Measurements from ENCODE around the gene DNAJC5. TPM values are rescaled to one million over a fixed set of nuclear protein-coding genes. Genes with fewer than 3 reads are reported as not detected.
A peak's percentile ranks its signal among the peaks of the same experiment; 100 is the strongest.
"Not testable (repeated sequence)": the region's sequence is repeated elsewhere in the genome, so short reads cannot be mapped to it uniquely, and the experiment has no call there.

Gene DNAJC5
- total RNA-seq, 6 donors from 2014 or later: 44.6 to 66.0 (median 60.7) TPM

DNA sequence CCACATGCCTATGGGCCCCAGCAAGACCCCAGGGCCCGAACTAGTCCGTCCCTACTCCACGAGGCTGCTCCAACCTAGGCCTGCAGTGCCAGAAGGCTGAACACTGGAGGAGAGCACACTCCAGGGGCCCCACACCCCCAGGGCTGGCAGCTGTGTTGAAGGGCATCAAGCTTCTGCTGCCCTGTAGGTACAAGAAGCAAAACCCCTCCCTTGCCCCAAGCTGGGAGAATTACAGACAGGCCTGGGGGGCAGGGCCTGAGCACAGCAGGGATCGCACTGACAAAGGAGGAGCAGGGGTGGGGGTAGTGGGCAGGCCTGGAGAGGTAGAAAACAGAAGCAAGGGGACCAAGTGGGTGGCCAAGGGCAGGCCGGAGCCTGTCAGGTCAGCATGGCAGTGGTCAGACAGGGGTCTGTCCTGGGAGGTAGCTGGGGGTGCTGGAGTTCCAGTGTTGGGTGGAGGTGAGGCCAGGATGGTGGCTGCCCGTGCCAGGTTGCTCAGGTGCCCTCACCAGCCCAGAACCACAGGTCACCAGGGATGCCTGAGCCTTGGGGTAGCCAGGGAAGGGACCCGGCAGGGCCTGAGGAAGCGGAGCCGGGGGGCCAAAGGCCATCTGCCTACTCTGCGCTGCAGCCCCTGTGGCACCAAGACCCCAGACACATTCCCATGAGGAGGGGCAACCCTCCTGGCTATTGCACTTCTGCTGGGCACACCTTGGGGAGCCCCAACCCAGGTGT lies 64.2 kb downstream of the DNAJC5 start:
- TF ChIP-seq POLR2AphosphoS5 (IDR thresholded peaks at IDR 0.05) (no peak), POLR2A (IDR thresholded peaks at IDR 0.05) (no peak), EP300 (IDR thresholded peaks at IDR 0.05) (no peak)
- TF ChIP-seq, protein P1, sequence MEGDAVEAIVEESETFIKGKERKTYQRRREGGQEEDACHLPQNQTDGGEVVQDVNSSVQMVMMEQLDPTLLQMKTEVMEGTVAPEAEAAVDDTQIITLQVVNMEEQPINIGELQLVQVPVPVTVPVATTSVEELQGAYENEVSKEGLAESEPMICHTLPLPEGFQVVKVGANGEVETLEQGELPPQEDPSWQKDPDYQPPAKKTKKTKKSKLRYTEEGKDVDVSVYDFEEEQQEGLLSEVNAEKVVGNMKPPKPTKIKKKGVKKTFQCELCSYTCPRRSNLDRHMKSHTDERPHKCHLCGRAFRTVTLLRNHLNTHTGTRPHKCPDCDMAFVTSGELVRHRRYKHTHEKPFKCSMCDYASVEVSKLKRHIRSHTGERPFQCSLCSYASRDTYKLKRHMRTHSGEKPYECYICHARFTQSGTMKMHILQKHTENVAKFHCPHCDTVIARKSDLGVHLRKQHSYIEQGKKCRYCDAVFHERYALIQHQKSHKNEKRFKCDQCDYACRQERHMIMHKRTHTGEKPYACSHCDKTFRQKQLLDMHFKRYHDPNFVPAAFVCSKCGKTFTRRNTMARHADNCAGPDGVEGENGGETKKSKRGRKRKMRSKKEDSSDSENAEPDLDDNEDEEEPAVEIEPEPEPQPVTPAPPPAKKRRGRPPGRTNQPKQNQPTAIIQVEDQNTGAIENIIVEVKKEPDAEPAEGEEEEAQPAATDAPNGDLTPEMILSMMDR (IDR thresholded peaks at IDR 0.05): no peak
- ATAC-seq (ENCODE audit: low FRiP score in 2 of 2) (no peak), DNase-seq (peak in 1 of 2 donors; percentile 48)
- H3K27me3 ChIP-seq: no peaks in the 10 kb centered on the region
- H3K27ac ChIP-seq: no peak overlapping the region
- H3K9me3 ChIP-seq: peaks cover 0 to under 1% (median 0%) of the 10 kb centered on the region in 4 donors
- peaks cover 0 to 52% (median 38%) of the 10 kb centered on the region in 4 donors for H3K36me3 ChIP-seq
- 83 to 90% methylated on average over 3 to 10 of the region's 10 CpGs for WGBS, 2 donors
- no peak overlapping the region for H3K4me3 ChIP-seq
- peaks cover 27 to 34% (median 29%) of the 10 kb centered on the region in 4 donors for H3K4me1 ChIP-seq

DNA sequence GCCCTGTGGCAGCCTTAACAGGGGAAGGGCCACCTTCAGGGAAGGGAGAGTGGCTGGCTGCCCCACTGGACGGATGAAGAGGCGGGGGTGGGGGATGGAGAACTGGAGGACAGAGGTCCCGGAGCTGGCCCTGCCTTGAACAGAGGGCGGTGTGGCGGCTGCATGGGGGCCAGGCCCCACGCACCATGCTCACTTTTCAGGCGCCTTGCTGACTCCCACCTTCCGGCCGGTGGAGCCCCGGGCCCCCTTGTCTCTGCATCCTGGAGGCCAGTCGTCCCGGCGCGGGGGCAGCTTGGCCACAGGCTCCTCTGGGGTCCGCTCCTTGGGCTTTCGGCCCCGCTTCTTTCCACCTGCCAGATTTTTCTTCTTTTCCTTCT lies 64.8 kb downstream of the DNAJC5 start:
- TF ChIP-seq, protein P1 (IDR thresholded peaks at IDR 0.05): no peak
- TF ChIP-seq EP300 (IDR thresholded peaks at IDR 0.05): no peak
- TF ChIP-seq POLR2AphosphoS5 (IDR thresholded peaks at IDR 0.05): no peak
- no peak for TF ChIP-seq POLR2A (IDR thresholded peaks at IDR 0.05)
- ATAC-seq (ENCODE audit: low FRiP score in 2 of 2): no peak
- no peaks in the 10 kb centered on the region for H3K27me3 ChIP-seq
- WGBS, 2 donors: 93 to 95% methylated on average over 8 to 17 of the region's 17 CpGs
- H3K36me3 ChIP-seq: peaks cover 0 to 56% (median 42%) of the 10 kb centered on the region in 4 donors
- H3K27ac ChIP-seq: no peak overlapping the region
- peaks cover 0 to 6% (median 0%) of the 10 kb centered on the region in 4 donors for H3K9me3 ChIP-seq
- H3K4me1 ChIP-seq: peaks cover 21 to 28% (median 24%) of the 10 kb centered on the region in 4 donors
- DNase-seq: peak in 1 of 2 donors; percentile 86
- no peak overlapping the region for H3K4me3 ChIP-seq

DNA sequence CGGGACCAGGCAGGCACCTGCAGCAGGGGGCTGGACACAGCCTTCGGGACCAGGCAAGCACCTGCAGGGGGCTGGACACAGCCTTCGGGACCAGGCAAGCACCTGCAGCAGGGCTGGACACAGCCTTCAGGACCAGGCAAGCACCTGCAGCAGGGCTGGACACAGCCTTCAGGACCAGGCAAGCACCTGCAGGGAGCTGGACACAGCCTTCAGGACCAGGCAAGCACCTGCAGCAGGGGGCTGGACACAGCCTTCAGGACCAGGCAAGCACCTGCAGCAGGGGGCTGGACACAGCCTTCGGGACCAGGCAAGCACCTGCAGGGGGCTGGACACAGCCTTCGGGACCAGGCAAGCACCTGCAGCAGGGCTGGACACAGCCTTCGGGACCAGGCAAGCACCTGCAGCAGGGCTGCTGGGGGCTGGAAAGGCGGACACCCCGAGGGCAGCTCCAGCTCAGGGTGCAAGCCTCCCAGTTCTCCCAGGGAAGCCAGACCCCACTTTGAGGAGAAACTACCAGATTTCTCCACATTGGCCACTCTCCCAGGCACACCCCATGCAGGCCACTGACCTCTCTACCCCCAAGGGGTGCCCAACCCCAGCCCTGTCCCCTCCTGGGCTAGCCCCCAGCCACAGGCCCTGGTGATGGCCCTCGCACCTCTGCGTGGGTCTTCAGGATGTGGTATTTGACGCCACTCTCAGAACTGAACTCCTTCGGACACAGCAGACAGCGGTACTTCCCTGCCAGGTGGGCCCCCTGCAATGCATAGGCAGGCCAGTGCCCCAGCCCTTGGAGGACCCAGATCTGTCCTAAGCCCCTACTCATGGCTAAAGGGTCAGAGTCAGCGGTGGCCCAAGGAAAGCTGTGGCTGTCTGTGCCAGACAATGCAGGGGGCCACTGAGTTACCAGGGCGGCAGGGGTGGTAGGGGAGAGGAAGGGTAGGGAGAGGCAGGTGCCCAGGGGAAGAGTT lies 66.0 kb downstream of the DNAJC5 start:
- peak in 1 of 2 donors; percentile 62 for DNase-seq
- 94 to 97% methylated on average over 5 to 15 of the region's 15 CpGs for WGBS, 2 donors

DNA sequence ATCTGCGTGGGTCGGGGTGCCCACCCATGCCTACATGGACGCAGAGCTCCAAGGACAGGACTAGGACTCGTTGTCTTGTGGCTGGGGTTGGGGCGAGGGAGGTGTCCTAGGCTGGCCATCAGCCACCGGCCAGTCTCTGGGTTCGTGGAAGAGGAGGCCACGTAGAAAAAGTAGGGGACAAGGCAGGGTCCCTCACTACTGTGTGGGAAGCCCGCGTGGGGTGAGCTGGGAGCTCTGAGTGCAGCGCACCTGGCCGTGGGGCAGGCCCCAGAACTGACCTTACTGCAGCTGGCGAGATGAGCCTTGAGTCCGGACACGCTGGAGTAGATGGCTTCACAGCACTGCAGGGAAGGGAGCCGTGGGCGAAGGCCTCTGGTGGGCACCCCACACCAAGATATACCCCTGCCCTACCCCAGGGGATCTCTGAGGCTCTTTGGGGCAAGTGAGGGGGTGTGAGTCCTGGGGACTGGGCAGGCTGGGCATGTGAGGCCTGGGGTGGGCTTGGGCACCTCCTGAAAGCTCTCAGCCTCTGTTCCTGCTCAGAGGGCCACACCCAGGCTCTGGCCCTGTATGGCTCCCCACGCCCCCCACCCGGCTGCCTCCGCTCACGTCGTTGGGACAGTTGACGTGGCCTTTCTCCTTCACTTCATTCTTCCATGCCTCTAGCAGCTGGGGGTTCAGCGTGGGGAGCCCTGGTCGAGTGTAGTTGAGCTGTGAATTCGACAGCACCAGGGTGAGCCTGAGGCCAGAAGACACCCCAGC lies 66.9 kb downstream of the DNAJC5 start:
- Histone ChIP-seq H3K4me3 (no peak overlapping the region), H3K4me1 (peaks cover 12 to 13% (median 12%) of the 10 kb centered on the region in 4 donors), H3K27me3 (no peaks in the 10 kb centered on the region), H3K36me3 (peaks cover 0 to 62% (median 48%) of the 10 kb centered on the region in 4 donors), H3K27ac (no peak overlapping the region), H3K9me3 (peaks cover 0 to 13% (median 0%) of the 10 kb centered on the region in 4 donors)
- TF ChIP-seq POLR2A (IDR thresholded peaks at IDR 0.05) (no peak), POLR2AphosphoS5 (IDR thresholded peaks at IDR 0.05) (no peak), EP300 (IDR thresholded peaks at IDR 0.05) (no peak)
- TF ChIP-seq, protein P1 (IDR thresholded peaks at IDR 0.05): no peak
- peak in 1 of 2 donors; percentile 68 for DNase-seq
- ATAC-seq (ENCODE audit: low FRiP score in 2 of 2): no peak
- WGBS, 2 donors: 91 to 93% methylated on average over 21 to 24 of the region's 26 CpGs

More for the DNA sequence above, 66.0 kb downstream of the DNAJC5 start:
- H3K9me3 ChIP-seq; H3K27me3 ChIP-seq; H3K4me3 ChIP-seq; ATAC-seq (ENCODE audit: low FRiP score in 2 of 2); H3K27ac ChIP-seq: not testable (repeated sequence)
- Histone ChIP-seq H3K36me3 (peaks cover 0 to 56% (median 42%) of the 10 kb centered on the region in 4 donors), H3K4me1 (peaks cover 14 to 17% (median 15%) of the 10 kb centered on the region in 4 donors)

Measured in upper lobe of left lung (tissue), 6 donors.